Stimulated activated CD4-positive, alpha-beta T cell treated with anti-CD3 and anti-CD28 coated beads, TNF-alpha, amount 100 ng/mL, for 1 hour (primary cell): Measurements from ENCODE around the gene TNRC18.
"Not testable (repeated sequence)": the region's sequence is repeated elsewhere in the genome, so short reads cannot be mapped to it uniquely, and the experiment has no call there.

Experiments
- DNase-seq, 3 donors: peaks; one replicate each; pipeline ENCODE4 v3.0.0-alpha.2; 2020; ENCODE audit warnings: low read depth in 3 of 3, low spot score in 1 of 3

Gene TNRC18

DNA sequence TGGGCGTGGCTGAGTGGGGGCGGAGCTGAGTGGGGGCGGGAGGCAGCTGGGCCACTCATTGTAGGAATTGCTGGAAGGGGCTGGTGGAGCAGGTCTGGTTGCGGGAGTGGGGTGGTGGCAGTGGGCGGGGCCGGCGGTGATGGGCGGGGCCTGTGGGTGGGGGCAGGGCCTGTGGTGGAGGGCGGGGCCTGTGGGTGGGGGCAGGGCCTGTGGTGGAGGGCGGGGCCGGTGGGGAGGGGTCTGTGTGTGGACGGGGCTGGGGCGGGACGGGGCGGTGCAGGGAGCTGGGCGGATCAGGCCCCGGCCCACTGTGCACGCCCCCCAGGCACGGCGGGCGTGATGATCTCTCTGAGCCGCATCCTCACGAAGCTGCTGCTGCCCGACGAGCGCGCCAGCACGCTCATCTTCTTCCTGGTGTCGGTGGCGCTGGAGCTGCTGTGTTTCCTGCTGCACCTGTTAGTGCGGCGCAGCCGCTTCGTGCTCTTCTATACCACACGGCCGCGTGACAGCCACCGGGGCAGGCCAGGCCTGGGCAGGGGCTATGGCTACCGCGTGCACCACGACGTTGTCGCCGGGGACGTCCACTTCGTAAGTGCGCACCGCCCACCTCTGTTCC lies 126.9 kb downstream of the TNRC18 start:
- DNase-seq: peak; percentile 28 to 56 (median 36)

DNA sequence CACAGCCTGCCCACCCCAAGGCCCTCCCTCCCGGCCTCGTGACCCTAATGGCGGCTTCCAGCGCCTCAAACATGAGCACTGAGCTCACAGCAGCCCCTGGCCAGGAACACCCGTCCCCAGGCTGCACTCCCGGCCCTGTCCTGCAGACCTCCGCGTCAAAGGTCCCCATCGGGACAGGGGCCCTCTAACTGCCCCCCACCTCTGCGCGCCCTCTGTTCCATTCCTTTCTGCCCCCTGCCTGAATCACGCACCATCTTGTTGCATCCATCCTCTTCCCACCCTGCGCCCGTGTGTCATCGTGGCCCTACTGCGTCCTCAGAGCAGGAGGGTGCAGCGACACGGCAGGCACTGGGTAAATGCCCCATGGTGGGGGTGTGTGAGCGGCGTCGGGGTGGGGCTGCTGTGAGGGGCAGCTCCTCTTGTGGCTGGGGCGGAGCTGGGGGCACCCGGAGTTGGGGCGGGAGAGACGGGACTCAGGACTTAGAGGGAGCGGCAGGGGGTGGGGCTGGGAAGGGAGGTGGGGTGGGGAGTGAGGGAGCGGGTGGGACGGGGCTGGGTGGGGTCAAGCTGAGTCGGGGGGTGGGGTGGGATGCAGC lies 127.5 kb downstream of the TNRC18 start:
- no peak for DNase-seq

DNA sequence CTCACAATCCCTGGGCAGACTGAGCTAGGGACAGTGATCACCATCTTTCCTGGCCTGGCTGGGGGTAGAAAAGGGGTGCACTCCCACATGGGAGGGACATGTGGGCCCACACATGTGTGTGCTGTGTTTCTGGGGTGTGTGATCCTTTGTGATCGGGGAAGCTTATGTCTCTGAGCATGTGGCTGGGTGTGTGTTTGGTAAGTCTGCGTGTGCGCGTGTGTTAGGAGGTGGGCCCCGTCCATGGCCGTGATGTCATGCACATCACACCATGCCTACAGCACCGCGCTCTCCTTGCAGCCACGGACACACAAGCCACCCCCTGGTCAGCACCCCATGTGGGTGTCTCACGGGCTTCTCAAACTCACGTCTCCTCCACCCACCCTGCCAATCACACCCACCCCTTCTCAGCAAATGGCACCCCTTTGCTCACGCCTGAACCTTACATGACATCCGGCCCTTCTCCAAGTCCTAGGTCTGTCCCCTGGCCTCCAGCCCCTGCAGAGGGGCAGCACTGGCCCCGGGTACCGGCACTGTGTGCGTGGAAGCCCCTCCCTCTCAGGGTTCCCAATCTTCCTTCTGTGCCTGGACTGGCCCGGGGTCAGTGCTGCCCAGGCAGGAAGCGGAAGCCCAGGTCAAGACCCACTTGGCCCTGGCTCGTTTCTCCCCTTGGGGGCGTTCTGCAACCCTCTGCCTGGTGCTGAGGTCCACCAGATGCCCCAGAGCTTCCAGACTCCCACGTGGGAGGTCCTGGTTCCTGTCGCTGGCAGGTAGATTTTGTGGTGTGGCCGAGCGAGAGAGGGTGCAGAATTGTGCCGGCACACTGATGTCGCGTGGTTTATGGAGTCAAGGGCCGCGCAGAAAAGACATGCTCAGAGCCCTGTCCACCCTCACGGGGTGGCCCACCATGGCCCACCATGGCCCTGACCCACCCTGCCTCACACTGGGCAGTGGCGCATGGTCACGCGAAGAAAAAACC lies 128.3 kb downstream of the TNRC18 start:
- DNase-seq: no peak

DNA sequence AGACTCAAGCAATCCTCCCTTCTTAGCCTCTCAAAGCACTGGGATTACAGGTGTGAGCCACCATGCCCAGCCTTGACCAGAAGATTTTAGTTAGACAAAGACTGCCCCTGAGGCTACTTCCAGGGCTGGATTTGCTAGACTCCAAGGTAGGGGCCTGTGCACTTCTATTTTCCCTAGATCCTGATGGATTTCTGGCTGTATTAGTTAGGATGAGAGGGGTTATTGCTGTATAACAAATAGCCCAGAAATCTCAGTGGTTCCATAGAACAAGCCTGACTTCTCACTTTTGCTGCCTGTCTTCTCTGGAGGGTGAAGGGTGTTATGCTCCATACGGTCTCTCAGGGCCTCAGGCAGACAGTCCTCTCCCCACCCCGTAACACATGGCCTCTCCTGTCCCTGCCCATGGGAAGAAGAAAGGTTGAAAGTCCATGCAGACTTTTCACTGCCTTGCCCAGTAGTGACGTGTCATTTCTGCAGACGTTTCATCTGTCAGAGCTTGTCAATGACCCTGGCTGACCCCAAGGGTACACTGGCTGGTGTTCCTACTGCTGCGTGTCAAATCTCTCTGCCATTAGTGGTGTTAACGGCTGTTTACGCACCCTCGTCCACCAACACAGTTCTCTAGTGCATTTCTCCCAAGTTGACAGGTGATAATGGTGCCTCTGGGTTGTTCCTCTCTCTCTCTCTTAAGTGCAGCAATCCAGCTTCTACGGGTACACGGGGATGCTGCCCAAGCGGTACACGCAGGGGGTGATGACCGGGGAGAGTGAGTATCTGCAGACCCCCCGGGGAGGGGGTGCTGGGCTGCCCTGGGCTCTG lies 129.3 kb downstream of the TNRC18 start:
- no peak for DNase-seq

DNA sequence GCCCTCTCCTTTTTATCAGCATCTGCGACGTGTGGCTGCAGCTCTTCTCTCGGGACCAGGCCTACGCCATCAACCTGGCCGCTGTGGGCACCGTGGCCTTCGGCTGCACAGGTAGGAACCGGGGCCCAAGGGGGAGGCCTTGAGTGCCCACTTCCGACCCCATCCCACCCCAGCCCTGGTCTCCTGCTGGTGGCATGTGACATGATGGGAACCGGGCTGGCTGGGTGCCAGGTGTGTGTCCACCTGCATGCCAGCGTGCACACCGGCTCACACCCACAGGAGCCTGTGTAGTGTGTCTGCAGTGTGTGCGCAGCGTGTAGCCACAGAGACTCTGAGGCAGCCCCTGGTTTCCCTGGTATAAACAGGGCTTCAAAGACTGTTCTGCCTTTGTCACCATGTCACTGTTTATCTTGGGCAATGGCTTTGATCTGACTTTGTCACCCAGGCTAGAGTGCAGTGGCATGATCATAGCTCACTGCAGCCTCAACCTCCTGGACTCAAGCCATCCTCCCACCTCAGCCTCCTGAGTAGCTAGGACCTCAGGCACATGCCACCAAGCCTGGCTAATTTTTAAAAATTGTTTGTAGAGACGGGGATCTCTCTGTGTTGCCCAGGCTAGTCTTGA lies 131.8 kb downstream of the TNRC18 start:
- not testable (repeated sequence) for DNase-seq

DNA sequence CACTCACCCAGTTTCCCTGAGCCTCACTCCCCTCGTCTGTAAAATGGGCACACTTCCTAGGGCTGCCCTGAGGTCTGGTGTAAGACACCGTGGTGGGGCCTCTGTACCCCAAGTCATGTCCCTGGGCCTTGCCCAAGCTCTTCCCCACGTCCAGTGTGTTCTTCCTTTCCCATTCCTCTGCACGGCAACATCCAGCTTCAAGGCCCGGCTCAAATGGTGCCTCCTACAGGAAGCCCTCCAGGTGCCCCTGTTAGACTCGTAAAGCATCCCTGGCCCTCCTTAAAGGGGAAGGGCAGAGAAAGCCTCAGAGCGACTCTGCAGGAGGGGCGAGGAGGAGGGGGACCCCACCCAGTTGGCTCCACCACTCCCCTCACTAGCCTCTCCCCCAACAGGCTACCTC lies 132.3 kb downstream of the TNRC18 start:
- no peak for DNase-seq

DNA sequence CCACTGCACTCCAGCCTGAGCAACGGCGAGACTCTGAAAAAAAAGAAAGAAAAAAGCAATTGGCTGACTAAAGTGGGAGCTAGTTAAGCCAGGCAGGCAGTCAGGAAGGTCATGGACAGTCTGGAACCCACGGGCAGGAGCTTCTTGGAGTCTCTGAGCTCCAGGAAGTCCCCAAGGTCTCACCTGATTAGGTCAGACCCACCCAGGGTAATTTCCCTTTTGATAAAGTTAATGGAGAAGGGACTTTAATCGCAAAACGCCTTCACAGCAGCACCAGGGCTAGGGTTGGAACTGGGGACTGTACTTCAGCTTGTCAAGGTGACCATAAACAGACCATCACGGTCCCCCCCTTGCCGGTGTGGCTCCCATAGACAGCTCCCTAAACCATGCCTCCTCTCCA lies 134.3 kb downstream of the TNRC18 start:
- DNase-seq: no peak

DNA sequence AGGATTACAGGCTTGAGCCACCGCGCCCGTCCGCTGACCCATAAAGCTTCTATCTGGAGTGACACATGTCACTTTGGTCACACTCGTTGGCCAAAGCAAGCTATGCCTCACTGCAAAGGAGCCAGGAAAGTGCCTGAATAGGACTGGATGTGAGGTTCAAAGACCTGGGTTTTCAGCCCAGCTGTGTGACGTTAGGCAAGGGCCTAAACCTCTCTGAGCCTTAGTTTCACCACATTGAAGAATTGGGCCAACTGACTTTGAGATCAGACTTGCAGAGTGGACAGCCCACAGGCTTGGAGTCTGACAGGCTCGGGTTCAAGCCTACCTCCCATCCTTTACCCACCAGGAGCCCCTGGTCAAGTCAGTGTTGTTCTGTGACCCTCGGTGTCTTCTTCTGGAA lies 135.1 kb downstream of the TNRC18 start:
- not testable (repeated sequence) for DNase-seq

DNA sequence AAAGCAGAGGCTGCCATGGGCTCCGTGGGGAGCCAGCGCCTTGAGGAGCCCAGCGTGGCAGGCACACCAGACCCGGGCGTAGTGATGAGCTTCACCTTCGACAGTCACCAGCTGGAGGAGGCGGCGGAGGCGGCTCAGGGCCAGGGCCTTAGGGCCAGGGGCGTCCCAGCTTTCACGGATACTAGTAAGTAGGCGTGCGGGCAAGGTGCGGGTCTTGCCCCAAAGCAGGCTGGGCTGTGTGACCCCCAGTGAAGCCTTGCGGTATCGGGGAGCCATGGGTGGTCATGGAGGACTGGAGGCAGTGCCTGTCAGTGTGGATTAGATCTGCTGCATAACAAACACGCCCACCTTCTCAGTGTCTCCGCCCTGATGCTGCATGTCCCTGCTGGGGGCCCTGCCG lies 135.8 kb downstream of the TNRC18 start:
- DNase-seq: no peak

DNA sequence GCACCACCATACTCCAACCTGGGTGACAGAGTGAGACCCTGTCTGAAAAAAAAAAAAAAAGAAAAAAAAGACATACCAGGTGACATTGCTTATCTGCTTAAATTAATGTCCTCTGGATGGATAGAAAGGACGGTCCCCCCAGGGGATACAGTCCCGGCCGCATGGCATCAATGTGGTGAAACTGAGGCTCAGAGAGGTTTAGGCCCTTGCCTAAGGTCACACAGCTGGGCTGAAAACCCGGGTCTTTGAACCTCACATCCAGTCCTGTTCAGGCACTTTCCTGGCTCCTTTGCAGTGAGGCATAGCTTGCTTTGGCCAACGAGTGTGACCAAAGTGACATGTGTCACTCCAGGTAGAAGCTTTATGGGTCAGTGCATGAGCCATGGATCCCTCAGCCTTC lies 136.3 kb downstream of the TNRC18 start:
- not testable (repeated sequence) for DNase-seq

DNA sequence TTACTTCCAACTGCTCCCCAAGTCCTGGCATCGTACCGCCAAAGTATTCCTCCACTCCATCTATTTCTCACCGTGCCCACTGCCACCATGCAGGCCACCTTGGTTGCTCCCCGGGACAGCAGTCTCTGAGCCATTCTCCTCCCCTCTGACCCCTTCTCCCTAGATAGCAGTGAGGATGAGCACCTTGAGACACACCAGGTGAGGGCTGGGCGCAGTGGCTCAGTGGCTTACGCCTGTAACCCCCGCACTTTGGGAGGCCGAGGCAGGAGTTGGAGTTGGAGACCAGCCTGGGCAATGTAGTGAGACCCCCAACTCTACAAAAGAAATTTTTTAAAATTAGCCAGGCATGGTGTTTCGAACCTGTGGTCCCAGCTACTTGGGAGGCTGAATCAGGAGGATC lies 136.7 kb downstream of the TNRC18 start:
- DNase-seq: no peak

DNA sequence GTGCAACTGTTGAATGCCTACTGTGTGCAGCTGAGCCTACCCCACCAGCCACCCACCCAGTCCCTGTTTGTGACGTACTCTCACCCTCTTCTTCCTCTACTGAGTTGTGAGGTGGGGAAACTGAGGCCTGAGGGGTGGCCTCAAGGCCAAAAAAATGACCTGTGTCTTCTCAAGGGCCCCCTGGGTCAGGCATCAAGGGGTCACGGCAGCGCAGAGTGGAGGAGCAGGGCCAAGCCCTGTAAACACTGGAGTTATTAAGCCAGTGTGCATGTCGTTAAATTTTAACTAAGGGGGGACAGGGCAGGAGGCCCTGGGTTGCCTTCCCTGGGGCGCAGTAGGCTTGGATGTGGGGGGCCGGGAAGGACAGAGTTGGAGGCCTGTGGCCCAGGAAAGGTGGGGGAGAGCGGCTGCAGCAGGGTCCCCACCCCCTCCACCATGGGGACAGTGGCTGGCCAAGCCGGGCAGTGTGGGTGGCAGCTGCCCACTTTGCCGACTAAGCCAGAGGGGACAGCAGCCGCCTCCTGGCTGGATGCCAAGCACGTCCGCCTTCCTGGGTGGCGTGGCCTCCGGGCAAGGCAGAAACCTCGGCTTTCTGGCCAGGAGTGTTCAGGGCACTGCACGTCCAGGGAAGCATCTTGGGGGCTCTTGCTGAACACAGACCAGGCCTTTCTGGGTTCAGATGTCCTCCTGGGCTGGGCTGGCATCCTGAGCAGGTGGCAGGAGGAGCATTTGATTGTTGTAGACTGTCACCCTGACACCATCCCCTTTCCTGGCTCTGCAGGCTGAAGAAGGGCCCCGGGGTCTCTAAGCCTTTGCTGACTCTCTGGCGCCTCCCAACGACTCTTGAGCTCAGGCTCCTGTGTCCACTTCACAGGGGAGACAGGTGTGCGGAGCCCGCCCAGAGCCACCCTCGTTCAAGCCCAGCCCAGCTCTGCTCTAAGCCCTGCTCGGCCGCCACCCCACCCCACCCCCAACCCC lies 139.0 kb downstream of the TNRC18 start:
- no peak for DNase-seq

DNA sequence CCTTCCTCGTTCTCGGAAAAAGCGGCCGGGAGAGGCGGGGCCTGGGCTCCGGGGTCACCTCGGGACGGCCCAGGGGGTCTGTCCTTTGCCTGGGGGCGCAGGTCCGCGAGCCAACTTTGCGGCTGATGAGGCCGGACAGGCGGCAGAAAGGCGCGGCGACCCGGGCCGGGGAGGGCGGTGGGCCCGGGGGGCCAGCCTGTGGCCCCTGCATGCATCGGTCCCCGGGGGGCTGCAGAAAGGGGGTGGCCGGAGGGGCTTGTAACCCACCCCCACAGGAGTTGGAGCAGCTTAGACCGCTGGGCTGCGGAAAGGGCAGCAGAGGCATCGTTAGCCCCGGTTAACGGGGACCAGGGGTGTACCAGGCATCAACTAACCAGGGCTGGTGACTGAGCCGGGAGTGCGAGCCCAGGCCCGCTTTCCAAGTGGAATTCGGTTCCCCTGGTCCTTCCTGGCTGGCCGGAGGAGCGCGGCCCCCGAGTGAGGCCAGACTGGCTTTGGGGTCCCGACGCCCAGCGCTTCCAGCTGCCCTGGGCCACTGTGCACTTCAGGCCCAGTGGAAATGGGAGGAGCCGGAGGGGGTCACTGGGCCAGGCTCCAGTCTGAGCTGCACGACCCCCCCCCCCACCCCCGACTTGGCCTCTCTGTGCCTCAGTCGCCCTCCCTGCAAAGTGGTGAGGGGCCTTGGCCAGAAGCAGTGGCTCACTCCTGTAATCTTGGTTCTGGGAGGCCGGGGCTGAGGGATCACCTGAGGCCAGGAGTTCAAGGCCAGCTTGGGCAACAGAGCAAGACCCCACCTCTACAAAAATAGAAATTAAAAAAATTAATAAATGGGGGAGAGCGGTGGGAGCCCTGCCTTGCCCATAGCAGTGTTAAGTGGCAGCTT lies 140.0 kb downstream of the TNRC18 start:
- DNase-seq: no peak

DNA sequence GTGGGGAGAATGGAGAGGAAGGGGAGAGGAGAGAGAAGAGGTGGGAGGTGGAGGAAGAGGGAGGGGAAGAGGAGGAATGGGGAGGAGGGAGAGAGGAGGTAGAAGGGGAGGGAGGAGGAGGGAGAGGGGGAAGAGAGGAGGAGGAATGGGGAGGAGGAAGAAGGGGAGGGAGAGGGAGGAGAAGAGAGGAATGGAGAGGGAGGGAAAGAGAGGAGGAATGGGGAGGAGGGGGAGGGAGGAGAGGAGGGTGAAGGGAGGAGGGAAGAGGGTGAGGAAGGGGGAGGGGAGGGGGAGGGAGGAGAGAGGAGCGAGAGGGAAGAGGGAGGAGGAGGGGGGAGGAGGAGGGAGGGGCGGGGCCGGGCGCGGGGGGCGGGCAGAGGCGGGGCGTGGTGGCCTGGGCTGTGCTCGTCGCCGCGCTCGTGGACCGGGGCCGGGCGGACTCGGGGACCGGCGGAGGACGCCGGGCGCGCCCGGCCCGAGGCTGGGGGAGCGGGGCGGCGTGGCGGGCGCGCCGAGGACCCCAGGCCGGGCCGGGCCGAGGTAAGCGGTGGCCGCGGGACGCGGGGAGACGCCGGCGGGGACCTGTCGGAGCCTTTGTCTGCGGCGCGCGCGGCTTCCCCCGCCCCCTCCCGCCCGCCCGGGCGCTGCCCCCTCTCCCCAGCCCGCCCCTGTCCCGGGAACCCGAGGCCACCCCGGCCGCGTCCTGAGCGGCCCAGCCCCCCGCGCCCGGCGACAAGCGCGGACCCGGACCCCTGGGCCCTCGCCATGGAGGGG lies 140.9 kb downstream of the TNRC18 start, which contains the start of gene SLC29A4:
SLC29A4 (plus strand) TSS at position 401 of the 774 bp plus-strand sequence. CDS start 4,874 bp downstream, outside the sequence.
- peak in 1 of 3 donors; percentile 24 for DNase-seq

DNA sequence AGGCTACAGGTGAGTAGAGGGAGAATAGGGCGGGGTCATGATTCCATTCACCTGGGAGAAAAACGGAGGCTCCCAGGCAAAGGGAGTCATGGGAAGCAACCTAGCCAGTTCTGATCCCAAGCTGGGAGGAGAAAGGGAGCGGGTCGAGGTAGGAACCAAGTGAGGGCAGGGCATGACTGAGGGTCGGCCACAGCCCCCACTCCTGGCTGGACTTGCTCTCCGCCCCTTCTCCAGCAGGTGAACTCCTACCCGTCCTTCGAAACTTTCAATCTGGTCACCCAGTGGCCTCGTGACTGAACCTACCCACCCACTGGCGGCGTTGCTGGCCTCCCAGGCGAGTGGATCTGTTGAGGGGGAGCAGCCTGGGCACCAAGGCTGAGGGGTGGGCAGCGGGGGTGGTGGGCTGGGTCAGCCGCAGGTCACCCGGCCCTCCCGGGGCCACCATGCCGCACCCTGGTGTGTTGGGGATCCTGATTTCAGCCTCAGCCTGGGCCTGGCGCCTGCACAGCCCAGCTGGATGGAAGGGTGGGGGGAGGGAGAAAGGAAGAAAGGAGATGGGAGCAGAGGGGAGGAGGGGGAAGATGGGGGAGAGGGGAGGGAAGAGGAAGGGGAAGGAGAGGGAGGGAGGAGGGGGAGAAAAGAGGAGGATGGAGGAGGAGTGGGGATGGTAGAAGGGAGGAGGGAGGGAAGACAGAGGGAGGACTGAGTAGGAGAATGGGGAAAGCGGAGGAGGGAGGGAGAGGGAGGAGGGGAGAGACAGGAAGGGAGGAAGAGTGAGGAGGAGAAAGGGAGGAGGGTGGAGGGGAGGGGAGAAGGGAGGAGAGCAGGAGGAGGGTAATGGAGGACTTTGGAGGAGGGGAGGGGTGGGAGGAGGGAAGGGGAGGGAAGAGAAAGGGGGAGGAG lies 141.8 kb downstream of the TNRC18 start:
- not testable (repeated sequence) for DNase-seq

DNA sequence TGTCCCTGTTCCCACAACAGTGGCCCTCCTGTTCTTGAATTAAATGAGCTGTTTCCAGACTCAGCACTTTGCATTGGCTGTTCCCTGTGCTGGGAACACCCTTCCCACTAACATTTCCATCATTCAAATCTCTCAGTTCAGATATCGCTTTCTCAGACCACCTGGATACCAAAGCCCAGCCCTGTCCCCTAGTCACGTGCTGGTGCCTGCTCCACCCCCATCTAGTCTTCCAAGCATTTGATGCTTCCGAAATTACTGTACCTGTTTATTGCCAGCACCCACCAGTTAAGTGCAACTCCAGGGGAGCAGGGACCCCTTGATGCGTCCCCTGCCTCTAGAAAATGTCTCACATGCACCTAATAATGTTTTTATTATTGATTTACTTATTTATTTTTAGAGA lies 143.9 kb downstream of the TNRC18 start:
- no peak for DNase-seq

DNA sequence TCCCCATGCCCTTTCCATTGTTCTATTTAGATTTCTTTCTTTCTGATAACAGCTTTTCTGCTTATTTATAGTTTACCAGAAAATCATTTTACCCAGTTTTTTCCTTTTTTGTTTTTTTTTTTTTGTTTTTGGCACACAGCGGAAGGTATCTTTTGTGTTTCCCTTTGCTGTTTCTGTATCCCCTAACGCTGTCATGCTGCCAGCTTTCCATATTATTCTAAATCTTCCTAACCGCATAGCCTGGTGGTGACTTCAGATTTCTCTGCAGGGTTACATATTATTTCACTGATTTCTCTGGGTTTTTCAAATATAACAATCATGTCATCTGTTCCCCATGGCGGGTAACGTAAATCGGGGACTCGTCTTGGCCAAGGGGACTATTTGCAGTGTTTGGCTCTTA lies 144.9 kb downstream of the TNRC18 start:
- no peak for DNase-seq
